NCI-H2227 treated with DMSO at 0.1 percent for 48 hours (cell line): Measurements from ENCODE around the gene HOXA13.

ENCODE experiments used
- DNase-seq: peaks from one replicate; lab custom pipeline; 2025; lab: John Stamatoyannopoulos, UW

The HOXA13 gene

GRCh38 chr7:27170426-27171324 lies 29.2 kb downstream of the HOXA13 start:
- DNase-seq = no peak

- DNase-seq = no peak
These were observed 30.0 kb downstream of the HOXA13 start for GRCh38 chr7:27169658-27170425.

GRCh38 chr7:27168265-27168947 lies 31.5 kb downstream of the HOXA13 start:
- no peak for DNase-seq

GRCh38 chr7:27167916-27168264 lies 32.0 kb downstream of the HOXA13 start:
- no peak for DNase-seq

- DNase-seq = no peak
These were observed 33.1 kb downstream of the HOXA13 start for GRCh38 chr7:27166531-27167505.

DNA sequence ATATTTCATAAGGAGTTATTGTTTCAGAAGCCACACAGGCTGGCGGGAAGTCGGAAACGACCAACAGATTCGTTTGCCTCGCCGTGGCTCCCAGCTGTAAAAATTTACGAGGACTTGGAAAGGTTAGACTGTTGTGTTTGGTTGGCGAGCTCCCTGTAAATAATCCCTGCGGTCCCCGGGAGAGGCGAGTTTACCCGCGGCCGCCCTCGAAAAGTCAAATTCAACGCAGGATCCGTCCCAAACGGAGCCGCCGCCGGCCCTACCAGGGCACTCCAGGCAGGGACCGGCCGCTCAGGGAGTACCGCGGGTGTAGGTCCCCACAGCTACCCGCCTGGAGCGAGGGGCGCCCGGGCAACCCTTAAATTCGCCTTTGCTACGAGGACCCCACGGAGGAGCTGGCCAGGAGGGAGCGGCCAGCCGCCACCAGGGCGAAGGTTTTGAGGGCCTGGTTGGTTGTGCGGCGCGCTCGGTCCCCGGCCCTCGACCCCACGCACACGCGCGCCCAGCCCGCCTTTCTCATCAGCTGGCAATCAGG lies 33.8 kb downstream of the HOXA13 start:
- no peak for DNase-seq

- DNase-seq = no peak
These were observed 34.5 kb downstream of the HOXA13 start, which contains the start of gene HOXA9 for GRCh38 chr7:27165089-27165995. TSS of gene HOXA9 (minus strand) at chr7:27165537. CDS start at chr7:27165457, 80 bp downstream.

DNA sequence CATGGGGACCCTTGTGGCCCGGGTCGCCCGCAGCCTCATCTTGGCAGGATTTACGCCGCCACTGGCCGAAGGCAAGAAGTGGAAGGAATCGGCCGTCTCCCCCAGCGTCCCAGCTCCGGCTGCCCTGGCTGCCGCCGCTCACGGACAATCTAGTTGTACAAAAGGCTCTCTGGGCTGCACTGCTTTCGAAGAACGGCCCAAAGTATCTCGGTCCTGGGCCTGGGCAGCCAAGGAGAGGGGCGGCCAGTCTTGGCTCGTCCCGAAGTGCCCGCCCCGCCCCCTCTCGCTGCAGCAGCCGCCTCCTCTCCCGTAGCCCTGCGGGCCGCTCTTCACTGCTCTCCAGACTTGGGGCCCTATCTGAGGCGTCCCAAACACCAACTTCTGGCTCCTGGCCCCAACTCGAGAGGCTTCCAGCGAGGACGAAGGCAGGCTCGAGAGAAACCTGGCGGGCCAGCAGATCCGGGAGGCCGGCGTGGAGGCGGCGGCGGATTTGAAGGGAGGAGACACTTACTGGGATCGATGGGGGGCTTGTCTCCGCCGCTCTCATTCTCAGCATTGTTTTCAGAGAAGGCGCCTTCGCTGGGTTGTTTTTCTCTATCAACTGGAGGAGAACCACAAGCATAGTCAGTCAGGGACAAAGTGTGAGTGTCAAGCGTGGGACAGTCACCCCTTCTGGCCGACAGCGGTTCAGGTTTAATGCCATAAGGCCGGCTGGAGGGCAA lies 35.4 kb downstream of the HOXA13 start:
- no peak for DNase-seq

DNA sequence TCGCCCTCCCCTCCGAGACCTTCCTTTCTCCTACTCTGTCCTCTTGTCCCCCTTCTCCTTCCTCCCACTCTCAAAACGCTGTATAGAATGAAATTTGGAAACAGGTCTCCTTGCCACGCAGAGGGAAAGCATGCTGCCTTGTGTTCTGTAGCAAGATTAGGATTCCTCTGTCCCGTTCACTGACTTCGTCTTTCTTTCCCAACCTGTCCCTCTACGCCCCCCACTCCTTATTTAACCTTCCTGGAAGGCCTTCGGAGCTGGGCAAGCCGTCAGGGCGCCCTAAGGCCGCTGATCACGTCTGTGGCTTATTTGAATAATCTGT lies 35.9 kb downstream of the HOXA13 start:
- DNase-seq = no peak

DNA sequence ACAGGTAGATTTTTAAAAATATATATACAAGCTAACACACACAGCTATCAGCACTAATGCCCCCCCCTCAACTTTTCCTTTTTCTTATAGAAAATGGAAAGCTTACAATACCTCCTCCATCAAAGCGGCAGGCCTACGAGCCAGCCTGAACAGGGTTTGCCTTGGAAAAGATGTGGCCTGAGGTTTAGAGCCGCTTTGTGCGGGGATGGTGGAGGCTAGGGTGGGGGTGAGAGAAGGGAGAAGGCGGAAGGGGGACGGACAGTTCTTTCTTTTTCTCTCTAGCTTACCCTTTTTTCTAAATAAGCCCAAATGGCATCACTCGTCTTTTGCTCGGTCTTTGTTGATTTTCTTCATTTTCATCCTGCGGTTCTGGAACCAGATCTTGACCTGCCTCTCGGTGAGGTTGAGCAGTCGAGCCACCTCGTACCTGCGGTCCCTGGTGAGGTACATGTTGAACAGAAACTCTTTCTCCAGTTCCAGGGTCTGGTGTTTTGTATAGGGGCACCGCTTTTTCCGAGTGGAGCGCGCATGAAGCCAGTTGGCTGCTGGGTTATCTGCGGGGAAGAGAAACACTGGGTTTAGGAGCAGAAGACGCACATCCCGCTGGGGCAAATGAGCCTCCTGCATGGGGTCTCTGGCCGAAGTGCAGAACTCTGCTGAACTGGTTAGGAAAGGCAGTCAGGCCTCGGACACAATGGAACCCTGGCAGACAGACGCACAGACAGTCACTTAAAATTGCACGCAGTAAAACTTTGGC lies 36.4 kb downstream of the HOXA13 start:
- DNase-seq = no peak

- no peak for DNase-seq
These were observed 37.2 kb downstream of the HOXA13 start for GRCh38 chr7:27162561-27163287.

- no peak for DNase-seq
These were observed 38.0 kb downstream of the HOXA13 start for GRCh38 chr7:27161721-27162560.

- DNase-seq = no peak
These were observed 38.6 kb downstream of the HOXA13 start for GRCh38 chr7:27161214-27161720.

DNA sequence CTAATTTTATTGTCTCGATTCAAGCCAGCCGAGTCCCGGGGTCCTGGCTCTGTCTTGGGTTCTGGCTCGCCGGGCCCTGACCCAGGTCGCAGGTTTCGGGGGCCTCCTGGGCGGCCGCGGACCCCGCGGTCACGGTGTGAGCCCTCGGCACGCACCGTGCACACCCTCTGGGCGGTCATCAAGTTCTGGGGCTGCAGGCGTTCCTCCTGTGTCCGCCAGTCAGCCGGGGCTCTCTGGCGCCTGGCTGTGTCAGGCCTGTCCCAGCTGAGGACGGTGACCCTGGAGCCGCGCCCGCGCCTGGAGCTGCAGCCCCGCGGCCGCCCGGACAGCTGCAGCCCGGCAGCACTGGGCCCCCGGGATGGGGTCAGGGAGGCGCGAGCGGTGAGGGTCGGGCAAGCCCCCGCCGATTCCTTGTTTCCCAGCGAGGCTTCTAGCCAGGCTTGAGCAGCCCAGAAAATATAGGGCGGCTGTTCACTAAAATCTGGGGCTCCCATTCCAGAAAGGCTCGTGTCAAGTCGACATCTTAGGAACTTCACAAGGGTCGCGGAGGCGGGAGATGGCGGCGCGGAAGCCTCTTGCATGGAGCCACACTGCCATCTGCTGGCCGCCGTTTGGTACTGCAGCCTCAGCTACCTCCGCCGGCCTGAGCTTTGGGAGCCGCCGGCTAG lies 39.2 kb downstream of the HOXA13 start:
- peak; percentile 70 for DNase-seq

DNA sequence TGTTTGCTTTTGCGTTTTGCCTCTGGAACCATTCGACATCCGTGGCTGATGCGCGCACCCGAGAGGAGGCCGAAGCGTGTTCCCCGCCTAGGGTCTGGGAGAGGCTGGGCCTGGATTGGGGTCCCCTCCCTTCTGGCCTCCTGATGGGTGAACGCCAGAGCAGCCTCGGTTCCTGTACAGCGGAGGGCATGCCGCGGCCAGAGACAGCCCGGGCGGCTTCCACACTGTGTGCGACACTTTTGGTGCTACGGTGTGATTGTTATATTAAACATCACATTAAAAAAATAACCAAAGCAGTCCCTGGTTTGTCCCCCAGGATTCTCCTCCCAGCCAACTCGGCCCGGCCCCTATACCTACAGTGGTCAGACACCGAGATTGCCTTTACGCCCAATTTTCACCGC lies 39.7 kb downstream of the HOXA13 start:
- DNase-seq = no peak
